ENCODE data around the gene ATP9A. TPM values are rescaled to one million over a fixed set of nuclear protein-coding genes. Genes with fewer than 3 reads are reported as not detected.

The ATP9A gene
- total and polyA plus RNA-seq, 10 of the 15 experiments (the other 5 are each of a cell fraction or from before 2014, with no cell fraction given): 0.03 to 0.81 (median 0.14) TPM

DNA sequence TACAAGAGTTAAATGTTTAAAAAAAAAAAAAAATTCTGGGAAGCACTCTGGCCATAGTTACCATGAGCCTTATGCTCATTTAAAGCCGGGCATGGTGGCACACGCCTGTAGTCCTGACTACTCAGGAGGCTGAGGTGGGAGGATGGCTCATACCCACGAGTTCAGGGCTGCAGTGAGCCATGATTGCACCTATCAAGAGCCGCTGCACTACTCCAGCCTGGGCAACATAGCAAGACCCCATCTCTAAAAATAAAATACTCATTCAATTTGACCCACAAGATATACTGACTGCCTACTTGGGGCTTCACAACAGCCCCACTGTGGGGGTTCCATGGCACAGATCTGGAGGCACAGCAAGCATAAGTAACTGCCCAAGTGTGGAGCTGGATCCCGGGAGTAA, 113.7 kb downstream of the ATP9A start:
- Histone ChIP-seq H3K4me1 (ENCODE audit: control insufficient read depth, insufficient read depth, low read length) (no peaks in the 10 kb centered on the region), H3K4me2 (ENCODE audit: control insufficient read depth, insufficient read depth) (no peak overlapping the region), H3K4me3 (no peak overlapping the region), H2AFZ (ENCODE audit: control insufficient read depth, low read depth, low read length) (no peak overlapping the region), H3K36me3 (ENCODE audit: control insufficient read depth in 2 of 2, insufficient read depth in 2 of 2, low read length in 1 of 2) (no peaks in the 10 kb centered on the region), H3K9ac (ENCODE audit: control insufficient read depth, insufficient read depth, low read length) (no peak overlapping the region), H3K27me3 (replicated peaks in 1 of 2; ENCODE audit: control insufficient read depth in 2 of 2, insufficient read depth in 2 of 2, low read length in 1 of 2) (no peaks in the 10 kb centered on the region; a peak in 1 of 4 replicates), H3K79me2 (ENCODE audit: control insufficient read depth, insufficient read depth, low read length) (no peaks in the 10 kb centered on the region), H3K9me3 (replicated peaks; ENCODE audit: control insufficient read depth, insufficient read depth, low read length) (no peaks in the 10 kb centered on the region), H4K20me1 (ENCODE audit: control insufficient read depth, insufficient read depth) (no peaks in the 10 kb centered on the region), H3K27ac (ENCODE audit: control insufficient read depth, insufficient read depth) (no peak overlapping the region)
- intact Hi-C loops (cut with micrococcal nuclease; ENCODE audit: unreplicated experiment) (no loop called here), in situ Hi-C loops (cut with MboI) (no loop called here)
- ATAC-seq (no peak), FAIRE-seq (no peak), DNase-seq (ENCODE audit: low read depth, low spot score) (no peak)
- SMC1A ChIA-PET (ENCODE audit: uncharacterized antibody, unreplicated experiment): no interaction called here
- POLR2A ChIA-PET: no interaction called here
- no TSS peak for BruUV-seq (replicated peaks)
- TF ChIP-seq, protein P1, sequence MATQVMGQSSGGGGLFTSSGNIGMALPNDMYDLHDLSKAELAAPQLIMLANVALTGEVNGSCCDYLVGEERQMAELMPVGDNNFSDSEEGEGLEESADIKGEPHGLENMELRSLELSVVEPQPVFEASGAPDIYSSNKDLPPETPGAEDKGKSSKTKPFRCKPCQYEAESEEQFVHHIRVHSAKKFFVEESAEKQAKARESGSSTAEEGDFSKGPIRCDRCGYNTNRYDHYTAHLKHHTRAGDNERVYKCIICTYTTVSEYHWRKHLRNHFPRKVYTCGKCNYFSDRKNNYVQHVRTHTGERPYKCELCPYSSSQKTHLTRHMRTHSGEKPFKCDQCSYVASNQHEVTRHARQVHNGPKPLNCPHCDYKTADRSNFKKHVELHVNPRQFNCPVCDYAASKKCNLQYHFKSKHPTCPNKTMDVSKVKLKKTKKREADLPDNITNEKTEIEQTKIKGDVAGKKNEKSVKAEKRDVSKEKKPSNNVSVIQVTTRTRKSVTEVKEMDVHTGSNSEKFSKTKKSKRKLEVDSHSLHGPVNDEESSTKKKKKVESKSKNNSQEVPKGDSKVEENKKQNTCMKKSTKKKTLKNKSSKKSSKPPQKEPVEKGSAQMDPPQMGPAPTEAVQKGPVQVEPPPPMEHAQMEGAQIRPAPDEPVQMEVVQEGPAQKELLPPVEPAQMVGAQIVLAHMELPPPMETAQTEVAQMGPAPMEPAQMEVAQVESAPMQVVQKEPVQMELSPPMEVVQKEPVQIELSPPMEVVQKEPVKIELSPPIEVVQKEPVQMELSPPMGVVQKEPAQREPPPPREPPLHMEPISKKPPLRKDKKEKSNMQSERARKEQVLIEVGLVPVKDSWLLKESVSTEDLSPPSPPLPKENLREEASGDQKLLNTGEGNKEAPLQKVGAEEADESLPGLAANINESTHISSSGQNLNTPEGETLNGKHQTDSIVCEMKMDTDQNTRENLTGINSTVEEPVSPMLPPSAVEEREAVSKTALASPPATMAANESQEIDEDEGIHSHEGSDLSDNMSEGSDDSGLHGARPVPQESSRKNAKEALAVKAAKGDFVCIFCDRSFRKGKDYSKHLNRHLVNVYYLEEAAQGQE (IDR thresholded peaks at IDR 0.05; ENCODE audit: low read depth, low read length): no peak
- TF ChIP-seq YBX1 (IDR thresholded peaks at IDR 0.05) (no peak), GABPA (IDR thresholded peaks at IDR 0.05; ENCODE audit: low read depth) (no peak), TARDBP (IDR thresholded peaks at IDR 0.05; ENCODE audit: borderline replicate concordance) (no peak), NFIC (IDR thresholded peaks at IDR 0.05; ENCODE audit: low read depth, low read length) (no peak), FOXM1 (IDR thresholded peaks at IDR 0.05; ENCODE audit: low read depth, low read length) (no peak), POLR2AphosphoS2 (IDR thresholded peaks at IDR 0.05; ENCODE audit: low read depth, low read length) (no peak), NFYA (IDR thresholded peaks at IDR 0.05; ENCODE audit: borderline replicate concordance, low read depth, low read length) (no peak), HCFC1 (IDR thresholded peaks at IDR 0.05; ENCODE audit: low read length) (no peak), KLF5 (IDR thresholded peaks at IDR 0.05; ENCODE audit: partially characterized antibody) (no peak), RBBP5 (conservative IDR thresholded peaks at IDR 0.05) (no peak), CBFB (IDR thresholded peaks at IDR 0.05; ENCODE audit: low read depth) (no peak), CBX3 (IDR thresholded peaks at IDR 0.05; ENCODE audit: borderline replicate concordance, low read depth) (no peak)
- TF ChIP-seq, protein P2, sequence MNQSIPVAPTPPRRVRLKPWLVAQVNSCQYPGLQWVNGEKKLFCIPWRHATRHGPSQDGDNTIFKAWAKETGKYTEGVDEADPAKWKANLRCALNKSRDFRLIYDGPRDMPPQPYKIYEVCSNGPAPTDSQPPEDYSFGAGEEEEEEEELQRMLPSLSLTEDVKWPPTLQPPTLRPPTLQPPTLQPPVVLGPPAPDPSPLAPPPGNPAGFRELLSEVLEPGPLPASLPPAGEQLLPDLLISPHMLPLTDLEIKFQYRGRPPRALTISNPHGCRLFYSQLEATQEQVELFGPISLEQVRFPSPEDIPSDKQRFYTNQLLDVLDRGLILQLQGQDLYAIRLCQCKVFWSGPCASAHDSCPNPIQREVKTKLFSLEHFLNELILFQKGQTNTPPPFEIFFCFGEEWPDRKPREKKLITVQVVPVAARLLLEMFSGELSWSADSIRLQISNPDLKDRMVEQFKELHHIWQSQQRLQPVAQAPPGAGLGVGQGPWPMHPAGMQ (IDR thresholded peaks at IDR 0.05; ENCODE audit: borderline replicate concordance): no peak
- TF ChIP-seq, protein P3, sequence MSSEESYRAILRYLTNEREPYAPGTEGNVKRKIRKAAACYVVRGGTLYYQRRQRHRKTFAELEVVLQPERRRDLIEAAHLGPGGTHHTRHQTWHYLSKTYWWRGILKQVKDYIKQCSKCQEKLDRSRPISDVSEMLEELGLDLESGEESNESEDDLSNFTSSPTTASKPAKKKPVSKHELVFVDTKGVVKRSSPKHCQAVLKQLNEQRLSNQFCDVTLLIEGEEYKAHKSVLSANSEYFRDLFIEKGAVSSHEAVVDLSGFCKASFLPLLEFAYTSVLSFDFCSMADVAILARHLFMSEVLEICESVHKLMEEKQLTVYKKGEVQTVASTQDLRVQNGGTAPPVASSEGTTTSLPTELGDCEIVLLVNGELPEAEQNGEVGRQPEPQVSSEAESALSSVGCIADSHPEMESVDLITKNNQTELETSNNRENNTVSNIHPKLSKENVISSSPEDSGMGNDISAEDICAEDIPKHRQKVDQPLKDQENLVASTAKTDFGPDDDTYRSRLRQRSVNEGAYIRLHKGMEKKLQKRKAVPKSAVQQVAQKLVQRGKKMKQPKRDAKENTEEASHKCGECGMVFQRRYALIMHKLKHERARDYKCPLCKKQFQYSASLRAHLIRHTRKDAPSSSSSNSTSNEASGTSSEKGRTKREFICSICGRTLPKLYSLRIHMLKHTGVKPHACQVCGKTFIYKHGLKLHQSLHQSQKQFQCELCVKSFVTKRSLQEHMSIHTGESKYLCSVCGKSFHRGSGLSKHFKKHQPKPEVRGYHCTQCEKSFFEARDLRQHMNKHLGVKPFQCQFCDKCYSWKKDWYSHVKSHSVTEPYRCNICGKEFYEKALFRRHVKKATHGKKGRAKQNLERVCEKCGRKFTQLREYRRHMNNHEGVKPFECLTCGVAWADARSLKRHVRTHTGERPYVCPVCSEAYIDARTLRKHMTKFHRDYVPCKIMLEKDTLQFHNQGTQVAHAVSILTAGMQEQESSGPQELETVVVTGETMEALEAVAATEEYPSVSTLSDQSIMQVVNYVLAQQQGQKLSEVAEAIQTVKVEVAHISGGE (CRISPR knock-in tag; IDR thresholded peaks at IDR 0.05): no peak
- TF ChIP-seq, protein P4, sequence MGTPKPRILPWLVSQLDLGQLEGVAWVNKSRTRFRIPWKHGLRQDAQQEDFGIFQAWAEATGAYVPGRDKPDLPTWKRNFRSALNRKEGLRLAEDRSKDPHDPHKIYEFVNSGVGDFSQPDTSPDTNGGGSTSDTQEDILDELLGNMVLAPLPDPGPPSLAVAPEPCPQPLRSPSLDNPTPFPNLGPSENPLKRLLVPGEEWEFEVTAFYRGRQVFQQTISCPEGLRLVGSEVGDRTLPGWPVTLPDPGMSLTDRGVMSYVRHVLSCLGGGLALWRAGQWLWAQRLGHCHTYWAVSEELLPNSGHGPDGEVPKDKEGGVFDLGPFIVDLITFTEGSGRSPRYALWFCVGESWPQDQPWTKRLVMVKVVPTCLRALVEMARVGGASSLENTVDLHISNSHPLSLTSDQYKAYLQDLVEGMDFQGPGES (IDR thresholded peaks at IDR 0.05): no peak
- RAD21 ChIA-PET (ENCODE audit: unreplicated experiment): no interaction called here
- WGBS (ENCODE audit: insufficient coverage, insufficient replicate concordance, low lambda C conversion rate, missing lambda C conversion rate): 29% methylated on average over 5 of the region's 5 CpGs
- CTCF ChIA-PET: no interaction called here

Data from GM12878 (cell line).